ENCODE data around the gene FMNL2. TPM values are rescaled to one million over a fixed set of nuclear protein-coding genes. Genes with fewer than 3 reads are reported as not detected.

FMNL2 gene
- total RNA-seq, 4 donors from 2014 or later: 23.5 to 28.0 (median 23.8) TPM

GRCh38 chr2:152553518-152553917, 218.5 kb downstream of the FMNL2 start:
- no peak for TF ChIP-seq CTCF (IDR thresholded peaks at IDR 0.05)
- TF ChIP-seq POLR2A (IDR thresholded peaks at IDR 0.05; ENCODE audit: low read depth): no peak
- no peak for TF ChIP-seq EP300 (IDR thresholded peaks at IDR 0.05)
- TF ChIP-seq POLR2AphosphoS5 (IDR thresholded peaks at IDR 0.05): no peak
- intact Hi-C loops (cut with DNase I): no loop called here
- H3K4me1 ChIP-seq: no peaks in the 10 kb centered on the region
- H3K36me3 ChIP-seq: no peaks in the 10 kb centered on the region
- H3K4me3 ChIP-seq: no peak overlapping the region
- no peaks in the 10 kb centered on the region for H3K9me3 ChIP-seq
- no peak overlapping the region for H3K27ac ChIP-seq (replicated peaks in 1 of 4)
- 95% methylated on average over 1 of the region's 1 CpG for WGBS
- H3K27me3 ChIP-seq: no peaks in the 10 kb centered on the region
- DNase-seq (ENCODE audit: extremely low spot score): no peak

GRCh38 chr2:152555048-152555447, 220.1 kb downstream of the FMNL2 start:
- Histone ChIP-seq H3K27ac (replicated peaks in 1 of 4) (no peak overlapping the region), H3K4me3 (no peak overlapping the region), H3K36me3 (peaks cover 0 to 8% (median 3%) of the 10 kb centered on the region in 4 donors), H3K4me1 (no peaks in the 10 kb centered on the region), H3K27me3 (no peaks in the 10 kb centered on the region), H3K9me3 (no peaks in the 10 kb centered on the region)
- no peak for DNase-seq (ENCODE audit: extremely low spot score)
- intact Hi-C loops (cut with DNase I): no loop called here
- 98% methylated on average over 2 of the region's 2 CpGs for WGBS
- TF ChIP-seq CTCF (IDR thresholded peaks at IDR 0.05) (no peak), POLR2AphosphoS5 (IDR thresholded peaks at IDR 0.05) (no peak), EP300 (IDR thresholded peaks at IDR 0.05) (no peak), POLR2A (IDR thresholded peaks at IDR 0.05; ENCODE audit: low read depth) (no peak)

GRCh38 chr2:152556506-152556905, 221.5 kb downstream of the FMNL2 start:
- no peak for DNase-seq (ENCODE audit: extremely low spot score)
- 94% methylated on average over 5 of the region's 5 CpGs for WGBS
- intact Hi-C loops (cut with DNase I): no loop called here
- peaks cover 0 to 13% (median 7%) of the 10 kb centered on the region in 4 donors for H3K36me3 ChIP-seq
- no peaks in the 10 kb centered on the region for H3K9me3 ChIP-seq
- no peak overlapping the region for H3K4me3 ChIP-seq
- H3K27ac ChIP-seq (replicated peaks in 1 of 4): no peak overlapping the region
- TF ChIP-seq EP300 (IDR thresholded peaks at IDR 0.05) (no peak), POLR2AphosphoS5 (IDR thresholded peaks at IDR 0.05) (no peak), CTCF (IDR thresholded peaks at IDR 0.05) (no peak), POLR2A (IDR thresholded peaks at IDR 0.05; ENCODE audit: low read depth) (no peak)
- H3K27me3 ChIP-seq: no peaks in the 10 kb centered on the region
- H3K4me1 ChIP-seq: no peaks in the 10 kb centered on the region

GRCh38 chr2:152557273-152557888, 222.4 kb downstream of the FMNL2 start:
- Histone ChIP-seq H3K4me3 (no peak overlapping the region), H3K4me1 (no peaks in the 10 kb centered on the region), H3K9me3 (no peaks in the 10 kb centered on the region), H3K36me3 (peaks cover 0 to 13% (median 7%) of the 10 kb centered on the region in 4 donors), H3K27me3 (no peaks in the 10 kb centered on the region), H3K27ac (replicated peaks in 1 of 4) (no peak overlapping the region)
- TF ChIP-seq CTCF (IDR thresholded peaks at IDR 0.05) (no peak), POLR2A (IDR thresholded peaks at IDR 0.05; ENCODE audit: low read depth) (no peak), POLR2AphosphoS5 (IDR thresholded peaks at IDR 0.05) (no peak), EP300 (IDR thresholded peaks at IDR 0.05) (no peak)
- WGBS: 92% methylated on average over 4 of the region's 4 CpGs
- DNase-seq (ENCODE audit: extremely low spot score): no peak
- intact Hi-C loops (cut with DNase I): no loop called here

Measured in esophagus muscularis mucosa (tissue), 4 donors.